ENCODE results near the gene TTLL10.

DNA sequence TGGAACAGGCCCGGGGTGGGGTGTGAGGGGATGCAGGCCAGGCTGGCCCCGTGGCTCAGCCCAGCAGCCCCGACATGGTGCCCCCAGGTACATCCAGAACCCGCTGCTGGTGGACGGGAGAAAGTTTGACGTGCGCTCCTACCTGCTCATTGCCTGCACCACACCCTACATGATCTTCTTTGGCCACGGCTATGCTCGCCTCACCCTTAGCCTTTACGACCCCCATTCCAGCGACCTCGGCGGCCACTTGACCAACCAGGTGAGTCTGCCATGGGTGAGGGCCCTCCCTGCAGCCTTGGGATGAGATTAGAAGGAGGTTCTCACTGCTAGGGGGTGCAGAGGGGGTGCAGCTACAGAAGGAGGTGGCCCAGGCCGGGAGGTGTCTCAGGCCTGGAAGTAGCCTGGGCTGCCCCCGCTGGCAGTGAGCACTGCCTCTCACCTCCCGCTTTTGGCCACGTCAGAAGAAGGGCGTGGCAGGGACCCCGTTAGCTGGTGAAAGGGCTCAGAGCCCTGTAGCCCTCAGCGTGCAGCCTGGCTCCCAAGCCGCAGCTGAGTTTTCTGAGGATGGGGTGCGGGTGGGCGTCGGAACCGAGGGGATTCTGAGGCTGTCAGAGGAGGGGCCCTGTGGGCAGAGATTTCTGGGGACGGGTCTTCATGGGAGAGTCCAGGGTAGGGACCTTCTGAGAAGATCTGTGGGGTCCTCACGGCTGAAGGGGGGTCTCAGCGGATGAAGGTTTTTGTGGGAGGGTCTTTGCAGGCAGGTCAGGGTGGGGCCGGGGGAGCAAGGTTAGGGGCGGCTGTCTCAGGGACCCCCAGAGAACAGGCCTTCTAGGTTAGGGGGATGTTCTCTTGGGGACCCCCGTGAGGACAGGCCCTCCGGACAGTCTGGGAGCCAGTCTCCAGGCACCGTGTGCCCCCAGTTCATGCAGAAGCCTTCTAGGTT is 10.4 kb downstream of the TTLL10 start:
- TF ChIP-seq SMC3 (IDR thresholded peaks at IDR 0.05; ENCODE audit: low read depth, low read length): no peak
- TF ChIP-seq, protein P1, sequence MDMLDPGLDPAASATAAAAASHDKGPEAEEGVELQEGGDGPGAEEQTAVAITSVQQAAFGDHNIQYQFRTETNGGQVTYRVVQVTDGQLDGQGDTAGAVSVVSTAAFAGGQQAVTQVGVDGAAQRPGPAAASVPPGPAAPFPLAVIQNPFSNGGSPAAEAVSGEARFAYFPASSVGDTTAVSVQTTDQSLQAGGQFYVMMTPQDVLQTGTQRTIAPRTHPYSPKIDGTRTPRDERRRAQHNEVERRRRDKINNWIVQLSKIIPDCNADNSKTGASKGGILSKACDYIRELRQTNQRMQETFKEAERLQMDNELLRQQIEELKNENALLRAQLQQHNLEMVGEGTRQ (IDR thresholded peaks at IDR 0.05; ENCODE audit: low read depth, low read length): no peak
- TF ChIP-seq, protein P2, sequence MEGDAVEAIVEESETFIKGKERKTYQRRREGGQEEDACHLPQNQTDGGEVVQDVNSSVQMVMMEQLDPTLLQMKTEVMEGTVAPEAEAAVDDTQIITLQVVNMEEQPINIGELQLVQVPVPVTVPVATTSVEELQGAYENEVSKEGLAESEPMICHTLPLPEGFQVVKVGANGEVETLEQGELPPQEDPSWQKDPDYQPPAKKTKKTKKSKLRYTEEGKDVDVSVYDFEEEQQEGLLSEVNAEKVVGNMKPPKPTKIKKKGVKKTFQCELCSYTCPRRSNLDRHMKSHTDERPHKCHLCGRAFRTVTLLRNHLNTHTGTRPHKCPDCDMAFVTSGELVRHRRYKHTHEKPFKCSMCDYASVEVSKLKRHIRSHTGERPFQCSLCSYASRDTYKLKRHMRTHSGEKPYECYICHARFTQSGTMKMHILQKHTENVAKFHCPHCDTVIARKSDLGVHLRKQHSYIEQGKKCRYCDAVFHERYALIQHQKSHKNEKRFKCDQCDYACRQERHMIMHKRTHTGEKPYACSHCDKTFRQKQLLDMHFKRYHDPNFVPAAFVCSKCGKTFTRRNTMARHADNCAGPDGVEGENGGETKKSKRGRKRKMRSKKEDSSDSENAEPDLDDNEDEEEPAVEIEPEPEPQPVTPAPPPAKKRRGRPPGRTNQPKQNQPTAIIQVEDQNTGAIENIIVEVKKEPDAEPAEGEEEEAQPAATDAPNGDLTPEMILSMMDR (conservative IDR thresholded peaks at IDR 0.05; ENCODE audit: low read depth, low read length): no peak
